Heart left ventricle (tissue), 16 donors: ENCODE data around the gene ARHGEF28. TPM values are rescaled to one million over a fixed set of nuclear protein-coding genes. Genes with fewer than 3 reads are reported as not detected.

ENCODE experiments used
- ATAC-seq, 4 donors: fragments of 200-7000 bp; cut with Tn5 transposase; one replicate each; pipeline ENCODE4 v1.9.1; 2020 to 2022; ENCODE audit warnings: moderate library complexity in 4 of 4, mild to moderate bottlenecking in 3 of 4, moderate number of reproducible peaks in 1 of 4
- DNase-seq, 5 donors: peaks; one replicate each; pipeline ENCODE4 v3.0.0-alpha.2; 2020
- H3K27ac ChIP-seq, 12 donors: fragments of 200-600 bp; sonication (generic) in 4 of 12; one replicate each; pipeline versions ENCODE4 v1.5.0 to v1.8.0; 2016 to 2022; ENCODE audit warnings: mild to moderate bottlenecking in 2 of 12
- H3K27me3 ChIP-seq, 9 donors: fragments of 200-600 bp; sonication (generic) in 2 of 9; one replicate each; pipeline versions ENCODE4 v1.5.1 to v1.8.0; 2016 to 2022; ENCODE audit warnings: mild to moderate bottlenecking in 3 of 9
- H3K36me3 ChIP-seq, 9 donors: fragments of 200-600 bp; sonication (generic) in 2 of 9; one replicate each; pipeline versions ENCODE4 v1.5.0 to v1.8.0; 2018 to 2022; ENCODE audit warnings: mild to moderate bottlenecking in 2 of 9
- H3K4me1 ChIP-seq, 12 donors: fragments of 200-600 bp; sonication (generic) in 4 of 12; one replicate each; pipeline versions ENCODE4 v1.5.0 to v1.8.0; 2016 to 2022; ENCODE audit warnings: mild to moderate bottlenecking in 3 of 12
- H3K4me3 ChIP-seq, 12 donors: fragments of 200-600 bp; sonication (generic) in 4 of 12; one replicate each; pipeline versions ENCODE4 v1.5.0 to v1.8.0; 2017 to 2022; ENCODE audit warnings: mild to moderate bottlenecking in 9 of 12, moderate library complexity in 4 of 12
- H3K9me3 ChIP-seq, 12 donors: fragments of 200-600 bp; sonication (generic) in 4 of 12; one replicate each; pipeline versions ENCODE4 v1.5.0 to v1.8.0; 2016 to 2022; ENCODE audit warnings: mild to moderate bottlenecking in 1 of 12
- POLR2A ChIP-seq, 2 donors: fragments of 450-650 bp; IDR thresholded peaks; one replicate each; pipeline ENCODE4 v1.6.1; 2017; ENCODE audit warnings: antibody characterized with exemption in 2 of 2, mild to moderate bottlenecking in 2 of 2, moderate library complexity in 2 of 2
- WGBS, 4 donors: extraction: QIAGEN DNeasy Blood & Tissue Kit in 2 of 4; methylation state at CpG; one replicate each; pipeline versions ENCODE4 v1.1.5 to v1.1.7; 2013 to 2018; 5-methylcytosine and 5-hydroxymethylcytosine counted together
- intact Hi-C, 10 donors: fragments of 100-400 bp; cut with DNase I; formaldehyde crosslinking; loops; one replicate each; pipeline versions ENCODE4 v1.11.1 to v1.14.2; 2022
- polyA plus RNA-seq, 2 donors: library from polyadenylated mRNA; stranded (reverse); fragments of 200-250 nt; gene quantifications; one replicate each; pipeline ENCODE4 v1.2.3, GENCODE V29; 2013
- total RNA-seq, 9 donors: library from RNA; depleted of rRNA in 2 of 9; stranded (reverse); fragments of >200 nt in 2 of 9; fragmentation: NEBNext Ultra II Directional in 3 of 9; extraction: Animal tissue kit (Norgen Biotek cat#: 25700) in 3 of 9; gene quantifications; one replicate each; pipeline versions ENCODE4 v1.1.0 to v1.2.4, GENCODE V29; 2016 to 2023
- TF ChIP-seq, protein P1 (sequence below), 12 donors: fragments of 200-600 bp; sonication (generic) in 4 of 12; IDR thresholded peaks; one replicate each; pipeline versions ENCODE4 v1.5.0 to v1.8.0; 2018 to 2022; ENCODE audit warnings: antibody characterized with exemption in 12 of 12, mild to moderate bottlenecking in 5 of 12
- donor health status: ischemic (EF 13 %, LVEDD 7.1; RV severe dilation, severe dysfunction).
- donor health status: healthy with polysubstance abuse.
- donor health status: DM: no; HTN: yes; CAD: no.
- donor health status: DM: no; HTN: no; CAD: no.
- donor health status: ischemic (EF 25% LVEDD 6.9; RV normal size, moderate dysfunction).
- donor health status: ischemic (EF 25% LVEDD 5.7; RV mildly dilated, moderate dysfunction).
- donor health status: healthy.
- donor health status: DM: yes; HTN: yes; CAD: no.
- donor health status: ischemic (EF 35%, LVEDD 5.7; RV mildly dilated, moderate dysfunction).
- donor health status: nonischemic (EF 11% LVEDD 7.7; RV severe dilation, severe dysfunction).
- donor health status: DM: yes; HTN: yes; CAD: no.
- donor health status: PGD.
- donor health status: ischemic (EF 29% LVEDD 5.4; RV normal size, mild dysfunction).
- donor health status: nonischemic (EF 23%, LVEDD 6.1; RV moderate dilation, normal function).

ARHGEF28 gene
- total and polyA plus RNA-seq, 11 donors: 0.51 to 7.7 (median 1.7) TPM

- no peak for DNase-seq
- TF ChIP-seq, protein P1, sequence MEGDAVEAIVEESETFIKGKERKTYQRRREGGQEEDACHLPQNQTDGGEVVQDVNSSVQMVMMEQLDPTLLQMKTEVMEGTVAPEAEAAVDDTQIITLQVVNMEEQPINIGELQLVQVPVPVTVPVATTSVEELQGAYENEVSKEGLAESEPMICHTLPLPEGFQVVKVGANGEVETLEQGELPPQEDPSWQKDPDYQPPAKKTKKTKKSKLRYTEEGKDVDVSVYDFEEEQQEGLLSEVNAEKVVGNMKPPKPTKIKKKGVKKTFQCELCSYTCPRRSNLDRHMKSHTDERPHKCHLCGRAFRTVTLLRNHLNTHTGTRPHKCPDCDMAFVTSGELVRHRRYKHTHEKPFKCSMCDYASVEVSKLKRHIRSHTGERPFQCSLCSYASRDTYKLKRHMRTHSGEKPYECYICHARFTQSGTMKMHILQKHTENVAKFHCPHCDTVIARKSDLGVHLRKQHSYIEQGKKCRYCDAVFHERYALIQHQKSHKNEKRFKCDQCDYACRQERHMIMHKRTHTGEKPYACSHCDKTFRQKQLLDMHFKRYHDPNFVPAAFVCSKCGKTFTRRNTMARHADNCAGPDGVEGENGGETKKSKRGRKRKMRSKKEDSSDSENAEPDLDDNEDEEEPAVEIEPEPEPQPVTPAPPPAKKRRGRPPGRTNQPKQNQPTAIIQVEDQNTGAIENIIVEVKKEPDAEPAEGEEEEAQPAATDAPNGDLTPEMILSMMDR (IDR thresholded peaks at IDR 0.05): no peak
- no peak for TF ChIP-seq POLR2A (IDR thresholded peaks at IDR 0.05)
- Histone ChIP-seq H3K36me3 (no peaks in the 10 kb centered on the region), H3K4me3 (no peak overlapping the region), H3K27ac (no peak overlapping the region), H3K4me1 (no peaks in the 10 kb centered on the region), H3K27me3 (no peaks in the 10 kb centered on the region), H3K9me3 (peaks cover 0 to 25% (median 6%) of the 10 kb centered on the region in 12 donors)
- WGBS, 4 donors: 95 to 96% (median 96%) methylated on average over 2 of the region's 2 CpGs
- intact Hi-C loops: no loop called here
- ATAC-seq: no peak
Observed at GRCh38 chr5:73766902-73767301, 140.9 kb downstream of the ARHGEF28 start.

- Histone ChIP-seq H3K9me3 (peaks cover 0 to 25% (median 6%) of the 10 kb centered on the region in 12 donors), H3K27ac (no peak overlapping the region), H3K27me3 (no peaks in the 10 kb centered on the region), H3K36me3 (no peaks in the 10 kb centered on the region), H3K4me3 (no peak overlapping the region), H3K4me1 (no peaks in the 10 kb centered on the region)
- intact Hi-C loops: loop anchor here in 1 of 10 donors (10.0 kb wide), 1 partner anchor 76 kb away; no protein-coding TSS in a partner anchor
- TF ChIP-seq, protein P1 (IDR thresholded peaks at IDR 0.05): no peak
- no peak for TF ChIP-seq POLR2A (IDR thresholded peaks at IDR 0.05)
- ATAC-seq (no peak), DNase-seq (no peak)
- WGBS, 4 donors: 67 to 74% (median 71%) methylated on average over 6 of the region's 6 CpGs
Observed at GRCh38 chr5:73770172-73771025, 144.4 kb downstream of the ARHGEF28 start.

GRCh38 chr5:73774924-73775323 is 148.9 kb downstream of the ARHGEF28 start:
- H3K4me3 ChIP-seq: no peak overlapping the region
- 65 to 79% (median 75%) methylated on average over 3 of the region's 3 CpGs for WGBS, 4 donors
- ATAC-seq (no peak), DNase-seq (no peak)
- no peaks in the 10 kb centered on the region for H3K27me3 ChIP-seq
- H3K4me1 ChIP-seq: no peaks in the 10 kb centered on the region
- H3K9me3 ChIP-seq: no peaks in the 10 kb centered on the region
- H3K27ac ChIP-seq: no peak overlapping the region
- TF ChIP-seq, protein P1 (IDR thresholded peaks at IDR 0.05): no peak
- TF ChIP-seq POLR2A (IDR thresholded peaks at IDR 0.05): no peak
- intact Hi-C loops: loop anchor here in 1 of 10 donors (10.0 kb wide), 1 partner anchor 80 kb away; no protein-coding TSS in a partner anchor
- H3K36me3 ChIP-seq: no peaks in the 10 kb centered on the region

DNA sequence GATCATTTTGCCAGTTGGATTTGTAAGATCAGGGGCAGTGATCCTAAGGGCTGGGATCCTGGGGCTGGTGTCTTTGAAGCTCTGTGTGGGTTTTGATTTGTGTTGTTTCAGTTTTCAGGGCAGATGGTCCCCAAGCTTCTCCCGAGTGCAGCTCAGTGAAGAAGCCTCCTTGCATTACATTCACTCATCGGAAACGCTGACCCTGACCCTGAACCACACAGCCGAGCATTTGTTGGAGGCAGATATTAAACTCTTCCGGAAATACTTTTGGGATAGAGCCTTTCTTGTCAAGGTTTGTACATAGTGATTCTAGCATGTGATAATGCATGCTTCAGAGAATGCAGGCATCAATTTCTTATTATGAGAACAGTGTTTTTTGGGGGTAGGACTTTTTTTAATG is 150.4 kb downstream of the ARHGEF28 start:
- Histone ChIP-seq H3K27me3 (no peaks in the 10 kb centered on the region), H3K9me3 (no peaks in the 10 kb centered on the region), H3K36me3 (no peaks in the 10 kb centered on the region), H3K27ac (no peak overlapping the region), H3K4me3 (no peak overlapping the region), H3K4me1 (no peaks in the 10 kb centered on the region)
- no peak for ATAC-seq
- intact Hi-C loops: loop anchor here in 1 of 10 donors (10.0 kb wide), 1 partner anchor 82 kb away; no protein-coding TSS in a partner anchor
- TF ChIP-seq POLR2A (IDR thresholded peaks at IDR 0.05): no peak
- TF ChIP-seq, protein P1 (IDR thresholded peaks at IDR 0.05): no peak
- DNase-seq: no peak
- WGBS, 4 donors: 76 to 90% (median 84%) methylated on average over 5 of the region's 5 CpGs
